ENCODE results near the gene RBM18.

The RBM18 gene

DNA sequence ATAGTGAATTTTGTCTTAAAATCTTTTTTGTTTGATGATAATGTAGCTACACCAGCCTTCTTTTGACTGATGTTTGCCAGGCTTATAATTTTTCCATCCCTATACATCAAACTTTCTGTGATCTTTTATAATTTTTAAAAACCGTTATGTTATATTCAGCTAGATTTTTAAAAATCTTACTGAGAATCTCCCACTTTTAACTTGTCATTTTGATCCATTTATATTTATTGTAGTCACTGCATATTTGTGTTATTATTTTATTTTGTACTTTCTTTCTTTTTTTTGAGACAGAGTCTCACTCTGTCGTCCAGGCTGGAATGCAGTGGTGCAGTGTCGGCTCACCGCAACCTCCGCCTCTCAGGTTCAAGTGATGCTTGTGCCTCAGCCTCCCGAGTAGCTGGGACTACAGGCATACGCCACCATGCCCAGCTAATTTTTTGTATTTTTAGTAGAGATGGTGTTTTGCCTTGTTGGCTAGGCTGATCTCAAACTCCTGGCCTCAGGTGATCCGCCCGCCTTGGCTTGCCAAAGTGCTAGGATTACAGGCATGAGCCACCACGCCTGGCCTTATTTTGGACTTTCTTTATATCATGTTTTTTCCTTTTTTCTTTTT, 12.8 kb upstream of the RBM18 start:
- ChIA-PET CTCF (interaction anchor here (0.6 kb wide), 1 partner anchor 8 kb away, joined by 4 read pairs; no protein-coding TSS in a partner anchor), POLR2A (ENCODE audit: low non-redundant PET) (no interaction called here)
- no peak overlapping the region for H3K27ac ChIP-seq
- TF ChIP-seq, protein P1, sequence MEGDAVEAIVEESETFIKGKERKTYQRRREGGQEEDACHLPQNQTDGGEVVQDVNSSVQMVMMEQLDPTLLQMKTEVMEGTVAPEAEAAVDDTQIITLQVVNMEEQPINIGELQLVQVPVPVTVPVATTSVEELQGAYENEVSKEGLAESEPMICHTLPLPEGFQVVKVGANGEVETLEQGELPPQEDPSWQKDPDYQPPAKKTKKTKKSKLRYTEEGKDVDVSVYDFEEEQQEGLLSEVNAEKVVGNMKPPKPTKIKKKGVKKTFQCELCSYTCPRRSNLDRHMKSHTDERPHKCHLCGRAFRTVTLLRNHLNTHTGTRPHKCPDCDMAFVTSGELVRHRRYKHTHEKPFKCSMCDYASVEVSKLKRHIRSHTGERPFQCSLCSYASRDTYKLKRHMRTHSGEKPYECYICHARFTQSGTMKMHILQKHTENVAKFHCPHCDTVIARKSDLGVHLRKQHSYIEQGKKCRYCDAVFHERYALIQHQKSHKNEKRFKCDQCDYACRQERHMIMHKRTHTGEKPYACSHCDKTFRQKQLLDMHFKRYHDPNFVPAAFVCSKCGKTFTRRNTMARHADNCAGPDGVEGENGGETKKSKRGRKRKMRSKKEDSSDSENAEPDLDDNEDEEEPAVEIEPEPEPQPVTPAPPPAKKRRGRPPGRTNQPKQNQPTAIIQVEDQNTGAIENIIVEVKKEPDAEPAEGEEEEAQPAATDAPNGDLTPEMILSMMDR (conservative IDR thresholded peaks at IDR 0.05; ENCODE audit: low read depth), result no peak
- DNase-seq (ENCODE audit: low spot score), result no peak

DNA sequence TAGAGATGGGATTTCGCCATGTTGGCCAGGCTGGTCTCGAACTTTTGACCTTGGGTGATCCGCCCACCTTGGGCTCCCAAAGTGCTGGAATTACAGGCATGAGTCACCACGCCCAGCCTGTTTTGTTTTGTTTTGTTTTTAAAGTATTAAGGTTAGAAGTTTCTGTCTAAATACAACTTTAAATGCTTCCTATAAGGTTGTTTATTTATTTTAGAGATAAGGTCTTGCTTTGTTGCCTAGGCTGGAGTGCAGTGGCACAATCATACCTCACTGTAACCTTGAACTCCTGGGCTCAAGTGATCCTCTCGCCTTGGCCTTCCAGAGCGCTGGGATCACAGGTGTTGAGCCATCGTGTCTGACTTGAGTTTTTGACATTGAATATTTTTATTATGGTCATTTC, 11.5 kb upstream of the RBM18 start:
- no peak for DNase-seq (ENCODE audit: low spot score)
- CTCF ChIA-PET, result interaction anchor here (1.1 kb wide), 1 partner anchor 11 kb away, joined by 3 read pairs; no protein-coding TSS in a partner anchor

DNA sequence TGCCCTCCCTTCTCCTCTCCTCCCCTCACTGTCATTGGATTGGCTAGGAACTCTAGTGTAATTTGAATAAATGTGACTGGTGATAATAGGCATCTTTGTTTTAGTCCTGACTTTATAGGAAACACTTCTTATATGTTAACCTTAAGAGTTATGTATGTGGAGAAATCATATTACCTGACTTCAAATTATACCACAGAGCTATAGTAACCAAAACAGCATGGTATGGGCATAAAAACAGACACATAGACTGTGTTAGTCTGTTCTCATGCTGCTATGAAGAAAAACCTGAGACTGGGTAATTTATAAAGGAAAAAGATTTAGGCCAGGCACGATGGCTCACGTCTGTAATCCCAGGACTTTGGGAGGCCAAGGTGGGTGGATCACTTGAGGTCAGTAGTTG, 9.4 kb upstream of the RBM18 start:
- DNase-seq (ENCODE audit: low spot score), result no peak
- POLR2A ChIA-PET (ENCODE audit: low non-redundant PET), result no interaction called here
- TF ChIP-seq, protein P1 (conservative IDR thresholded peaks at IDR 0.05; ENCODE audit: low read depth), result no peak
- no peak overlapping the region for H3K27ac ChIP-seq
- CTCF ChIA-PET, result no interaction called here

More for the DNA sequence above, 11.5 kb upstream of the RBM18 start:
- no peak overlapping the region for H3K27ac ChIP-seq
- TF ChIP-seq, protein P1 (conservative IDR thresholded peaks at IDR 0.05; ENCODE audit: low read depth), result no peak
- POLR2A ChIA-PET (ENCODE audit: low non-redundant PET), result no interaction called here

DNA sequence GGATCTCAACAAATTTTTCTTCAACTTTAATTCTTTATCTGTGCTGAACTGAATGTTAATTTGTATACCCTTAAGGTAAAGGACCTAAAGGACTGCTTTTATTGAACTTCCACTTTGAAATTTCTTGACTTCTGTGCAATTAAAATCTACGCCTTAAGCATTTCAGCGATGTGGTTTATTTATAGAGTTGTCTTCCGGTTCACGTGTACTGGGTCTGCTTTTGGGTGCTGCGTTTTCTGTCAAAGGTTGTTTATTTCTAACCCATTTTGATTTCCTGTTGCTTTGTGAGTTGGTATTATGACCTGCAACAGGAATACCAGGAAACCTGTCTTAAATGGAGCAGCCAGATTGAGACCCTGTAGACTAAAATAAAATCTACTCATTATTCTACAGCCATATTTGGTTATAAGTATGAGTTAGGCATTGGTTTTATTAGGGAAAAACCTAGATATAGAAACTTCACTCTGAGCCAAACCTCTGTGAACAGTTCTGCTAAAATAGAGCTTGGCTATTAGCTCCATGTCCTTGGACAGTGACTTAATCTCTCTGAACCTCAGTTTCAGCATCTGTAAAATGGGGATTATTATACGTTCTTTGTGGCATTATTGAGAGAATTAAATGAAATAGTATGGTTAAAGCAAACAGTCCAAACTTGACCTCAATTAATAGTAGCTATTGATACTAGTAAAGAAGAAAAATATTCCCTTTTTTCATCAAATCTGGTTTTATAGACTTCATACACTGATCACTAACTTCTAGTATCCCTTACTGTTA, 3.6 kb upstream of the RBM18 start:
- CTCF ChIA-PET, result interaction anchor here (0.6 kb wide), 1 partner anchor 122 kb away, joined by 3 read pairs; no protein-coding TSS in a partner anchor
- no peak for DNase-seq (ENCODE audit: low spot score)

DNA sequence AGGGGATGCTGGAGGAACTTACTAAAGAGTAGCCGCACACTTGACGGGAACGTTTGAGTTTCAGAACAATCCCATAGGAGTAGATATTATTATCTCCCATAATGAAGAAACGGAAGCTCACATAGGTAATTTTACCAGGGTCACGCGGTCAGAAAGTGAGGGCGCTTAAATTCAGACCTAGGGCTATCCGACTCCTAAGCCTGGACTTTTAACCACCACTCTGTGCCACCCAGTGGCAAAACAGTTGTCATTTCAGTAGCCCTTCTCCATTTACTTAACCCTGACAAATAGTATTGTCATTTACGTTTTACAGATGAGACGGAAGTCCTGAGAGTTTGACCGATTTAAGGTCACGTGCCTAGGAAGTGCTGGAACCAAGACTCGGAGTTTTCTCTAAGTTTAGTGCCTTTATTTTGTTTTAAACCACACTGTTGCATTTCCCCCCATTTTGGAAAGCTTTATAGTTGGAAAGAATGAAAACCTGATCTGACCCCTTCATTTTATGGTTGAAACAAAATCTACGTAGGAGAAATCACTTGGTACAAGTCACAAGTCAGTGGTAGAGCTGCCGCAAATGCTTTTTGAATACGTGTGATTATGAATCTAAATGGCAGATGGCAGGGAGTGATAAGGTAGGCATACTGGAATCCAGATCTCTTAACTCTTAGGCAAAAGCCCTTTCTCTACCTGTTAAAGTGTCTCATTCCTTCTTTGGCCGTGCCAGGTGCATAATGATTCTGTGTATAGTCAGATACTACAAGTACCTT, 692 bp upstream of the RBM18 start:
- ChIA-PET POLR2A (ENCODE audit: low non-redundant PET) (interaction anchor here (0.7 to 1.3 kb wide), 3 partner anchors 15 to 167 kb away, joined by 3 to 5 read pairs (median 5); no protein-coding TSS in a partner anchor), CTCF (interaction anchor here (0.5 to 1.9 kb wide), 4 partner anchors 10 to 623 kb away, joined by 3 to 7 read pairs (median 3); no protein-coding TSS in a partner anchor)
- no peak for DNase-seq (ENCODE audit: low spot score)
- TF ChIP-seq, protein P1 (conservative IDR thresholded peaks at IDR 0.05; ENCODE audit: low read depth), result no peak
- H3K27ac ChIP-seq, result peak overlapping the region; percentile 88

More for the DNA sequence above, 3.6 kb upstream of the RBM18 start:
- TF ChIP-seq, protein P1 (conservative IDR thresholded peaks at IDR 0.05; ENCODE audit: low read depth), result no peak
- POLR2A ChIA-PET (ENCODE audit: low non-redundant PET), result no interaction called here
- H3K27ac ChIP-seq, result no peak overlapping the region

All from RWPE1 (cell line).